Nasal cavity respiratory epithelium epithelial cell of viscerocranial mucosa (primary cell): ENCODE results near the gene CBLC. TPM values are rescaled to one million over a fixed set of nuclear protein-coding genes. Genes with fewer than 3 reads are reported as not detected.

Source experiments
- total RNA-seq: library from RNA; depleted of rRNA; stranded (reverse); fragments of >200 nt; gene quantifications from 2 replicates; pipeline ENCODE4 v1.2.3, GENCODE V29; 2014

Gene CBLC
- total RNA-seq: 59.5 and 120 TPM in 2 replicates

GRCh38 chr19:44777715-44778347 is at the start of gene CBLC:
TSS of gene CBLC (plus strand) at chr19:44777890. CDS start at chr19:44777932, 42 bp downstream.

GRCh38 chr19:44748426-44749254 is 29.1 kb upstream of the CBLC start, which contains the start of gene BCL3:
TSS of gene BCL3 (plus strand) at chr19:44748708. CDS start at chr19:44748791, 83 bp downstream.

GRCh38 chr19:44808463-44809371 is 31.0 kb downstream of the CBLC start, which contains the start of gene BCAM:
TSS of gene BCAM (plus strand) at chr19:44809103. CDS start at chr19:44809125, 22 bp downstream.

GRCh38 chr19:44845612-44846454 is 68.1 kb downstream of the CBLC start, which contains the start of gene NECTIN2:
TSS of gene NECTIN2 (plus strand) at chr19:44846297. CDS start at chr19:44846526, 229 bp downstream.

Other genes starting within 250 kb of the CBLC start
- not detected in 2 replicates for gene CEACAM20, start 248.2 kb upstream of the CBLC start, total RNA-seq
- not detected in 2 replicates for gene IGSF23, start 164.3 kb upstream of the CBLC start, total RNA-seq
- 158 and 166 TPM in 2 replicates for gene PVR, start 134.0 kb upstream of the CBLC start, total RNA-seq
- gene CEACAM19, start 106.4 kb upstream of the CBLC start, total RNA-seq: 2.4 and 6.3 TPM in 2 replicates
- not detected in 2 replicates for gene CEACAM16, start 78.7 kb upstream of the CBLC start, total RNA-seq
- gene BCL3, start 29.2 kb upstream of the CBLC start, total RNA-seq: 2.7 and 21.6 TPM in 2 replicates
- 26.0 and 61.4 TPM in 2 replicates for gene BCAM, start 31.2 kb downstream of the CBLC start, total RNA-seq
- 49.9 and 65.4 TPM in 2 replicates for gene NECTIN2, start 68.4 kb downstream of the CBLC start, total RNA-seq
- gene TOMM40, start 113.4 kb downstream of the CBLC start, total RNA-seq: 62.5 and 73.3 TPM in 2 replicates
- gene APOE, start 127.9 kb downstream of the CBLC start, total RNA-seq: 27.3 and 227 TPM in 2 replicates
- 0.43 TPM in 1 of 2 replicates, not detected in the other for gene APOC1, start 136.7 kb downstream of the CBLC start, total RNA-seq
- not detected in 2 replicates for gene APOC4, start 164.3 kb downstream of the CBLC start, total RNA-seq
- gene APOC2, start 168.2 kb downstream of the CBLC start, total RNA-seq: not detected in 2 replicates
- gene CLPTM1, start 177.5 kb downstream of the CBLC start, total RNA-seq: 33.5 and 73.4 TPM in 2 replicates
- gene RELB, start 223.6 kb downstream of the CBLC start, total RNA-seq: 5.8 and 14.2 TPM in 2 replicates